GM18511 (cell line): Measurements from ENCODE around the gene PTGES.
"Not testable (repeated sequence)": the region's sequence is repeated elsewhere in the genome, so short reads cannot be mapped to it uniquely, and the experiment has no call there.

Experiments used
- ATAC-seq: cut with Tn5 transposase; IDR thresholded peaks from one replicate; pipeline ENCODE4 v1.9.1; 2021; ENCODE audit warnings: mild to moderate bottlenecking, moderate library complexity; ENCODE audit not compliant: unreplicated experiment

PTGES gene

GRCh38 chr9:129773262-129774048 is 20.6 kb upstream of the PTGES start:
- ATAC-seq, result no peak

GRCh38 chr9:129770741-129771140 is 17.9 kb upstream of the PTGES start:
- ATAC-seq, result no peak

- ATAC-seq, result no peak
Observed at GRCh38 chr9:129769669-129770068, 16.8 kb upstream of the PTGES start.

GRCh38 chr9:129768486-129768885 is 15.6 kb upstream of the PTGES start:
- ATAC-seq, result no peak

- ATAC-seq, result no peak
Observed at GRCh38 chr9:129765764-129766317, 13.0 kb upstream of the PTGES start.

- no peak for ATAC-seq
Observed at GRCh38 chr9:129762985-129763926, 10.4 kb upstream of the PTGES start.

GRCh38 chr9:129762370-129762984 is 9.6 kb upstream of the PTGES start:
- not testable (repeated sequence) for ATAC-seq

GRCh38 chr9:129761901-129762369 is 9.1 kb upstream of the PTGES start:
- ATAC-seq, result no peak

- no peak for ATAC-seq
Observed at GRCh38 chr9:129761293-129761900, 8.6 kb upstream of the PTGES start.

- not testable (repeated sequence) for ATAC-seq
Observed at GRCh38 chr9:129760784-129761183, 7.9 kb upstream of the PTGES start.

GRCh38 chr9:129759804-129760502 is 7.1 kb upstream of the PTGES start:
- no peak for ATAC-seq

GRCh38 chr9:129759319-129759718 is 6.5 kb upstream of the PTGES start:
- no peak for ATAC-seq

GRCh38 chr9:129757045-129757444 is 4.2 kb upstream of the PTGES start:
- ATAC-seq, result no peak

- no peak for ATAC-seq
Observed at GRCh38 chr9:129756191-129756590, 3.3 kb upstream of the PTGES start.

- ATAC-seq, result no peak
Observed at GRCh38 chr9:129755151-129755550, 2.3 kb upstream of the PTGES start.

- ATAC-seq, result no peak
Observed at GRCh38 chr9:129751841-129752801, 721 bp downstream of the PTGES start.

GRCh38 chr9:129750013-129750638 is 2.7 kb downstream of the PTGES start:
- ATAC-seq, result no peak

GRCh38 chr9:129749575-129749974 is 3.3 kb downstream of the PTGES start:
- no peak for ATAC-seq
